ENCODE data around the gene CALML4. TPM values are rescaled to one million over a fixed set of nuclear protein-coding genes. Genes with fewer than 3 reads are reported as not detected.

CALML4 gene
- total and polyA plus RNA-seq, 2 donors (not counting 3 experiments of a cell fraction or from before 2014, with no cell fraction given), result 2.6 to 10.1 TPM

GRCh38 chr15:68205558-68205944, 419 bp upstream of the CALML4 start:
- POLR2A ChIA-PET, result no interaction called here
- CTCF ChIA-PET, result interaction anchor here (0.7 to 1.7 kb wide), 3 partner anchors 11 to 342 kb away, joined by 3 to 10 read pairs (median 4); no protein-coding TSS in a partner anchor
- intact Hi-C loops (cut with micrococcal nuclease), result loop anchor here (2.0 kb wide), 1 partner anchor 23 kb away; the partner anchor contains the start of gene CLN6
- Histone ChIP-seq H3K4me1 (ENCODE audit: control insufficient read depth, extremely low read depth, insufficient read depth, low read length) (peaks cover 15% of the 10 kb centered on the region), H3K4me2 (ENCODE audit: insufficient read depth, low read length) (peak overlapping the region; percentile 71), H3K36me3 (ENCODE audit: control insufficient read depth in 2 of 2, extremely low read depth in 1 of 2, insufficient read depth in 2 of 2, low read length in 2 of 2) (no peaks in the 10 kb centered on the region), H3K4me3 (replicated peaks in 1 of 3; ENCODE audit: insufficient read depth in 1 of 3, low read depth in 1 of 3, low read length in 3 of 3) (peak overlapping the region in 1 of 3 experiments; percentile 15), H3K27ac (ENCODE audit: insufficient read depth, low read depth, low read length) (peak overlapping the region; percentile 8), H4K20me1 (replicated peaks; ENCODE audit: control insufficient read depth, extremely low read depth, insufficient read depth, low read length) (no peaks in the 10 kb centered on the region), H3K9me3 (replicated peaks; ENCODE audit: control insufficient read depth, insufficient read depth, low read length) (no peaks in the 10 kb centered on the region), H2AFZ (ENCODE audit: low read depth, low read length) (peak overlapping the region; percentile 69), H3K27me3 (ENCODE audit: control insufficient read depth in 2 of 2, insufficient read depth in 2 of 2, low read length in 2 of 2) (no peaks in the 10 kb centered on the region), H3K79me2 (ENCODE audit: control insufficient read depth, insufficient read depth, low read length) (peaks cover 3% of the 10 kb centered on the region), H3K9me1 (replicated peaks; ENCODE audit: control insufficient read depth, extremely low read depth, insufficient read depth, low read length) (no peaks in the 10 kb centered on the region), H3K9ac (replicated peaks; ENCODE audit: extremely low read depth, insufficient read depth, low read length) (no peak overlapping the region)
- dilution Hi-C loops (cut with MboI; ENCODE audit: extremely low pct_ligation_motif_present, low sequenced_read_pairs), result no loop called here
- no peak for DNase-seq (ENCODE audit: low read depth, low spot score)
- no TSS peak for BruUV-seq (replicated peaks)
- FAIRE-seq, result no peak
- TF ChIP-seq POLR2AphosphoS5 (IDR thresholded peaks at IDR 0.05; ENCODE audit: insufficient read depth, low read depth, low read length) (no peak), CTCF (IDR thresholded peaks at IDR 0.05; ENCODE audit: extremely low read depth in 1 of 2, insufficient read depth in 1 of 2, low read depth in 1 of 2, low read length in 2 of 2) (no peak), MAX (IDR thresholded peaks at IDR 0.05; ENCODE audit: insufficient read depth, insufficient read length) (no peak), FOS (IDR thresholded peaks at IDR 0.05; ENCODE audit: borderline replicate concordance, insufficient read depth, low read length) (no peak), JUN (IDR thresholded peaks at IDR 0.05; ENCODE audit: borderline replicate concordance, insufficient read depth, insufficient read length, low read depth) (no peak), GATA2 (IDR thresholded peaks at IDR 0.05; ENCODE audit: insufficient read depth, insufficient read length, low read depth, low read length) (no peak), POLR2A (IDR thresholded peaks at IDR 0.05; ENCODE audit: low read depth, low read length) (no peak), EZH2 (IDR thresholded peaks at IDR 0.05; ENCODE audit: borderline replicate concordance, low read depth, low read length, severe bottlenecking) (no peak), MYC (IDR thresholded peaks at IDR 0.05; ENCODE audit: low read depth, low read length) (no peak)

Measured in endothelial cell of umbilical vein (primary cell).